NCI-H187 (cell line): Measurements from ENCODE around the gene PPP1R1C.

Source experiments
- DNase-seq, 2 experiments: peaks; one replicate each; lab custom pipeline; 2025; lab: John Stamatoyannopoulos, UW

The PPP1R1C gene

GRCh38 chr2:182113334-182113733, 127.7 kb downstream of the PPP1R1C start:
- DNase-seq, result no peak

GRCh38 chr2:182115258-182115657, 129.6 kb downstream of the PPP1R1C start:
- no peak for DNase-seq

GRCh38 chr2:182116774-182117173, 131.1 kb downstream of the PPP1R1C start:
- no peak for DNase-seq

- DNase-seq, result no peak
Observed at GRCh38 chr2:182117196-182117595, 131.5 kb downstream of the PPP1R1C start.

GRCh38 chr2:182128821-182129707, 143.4 kb downstream of the PPP1R1C start:
- no peak for DNase-seq

- DNase-seq, result no peak
Observed at GRCh38 chr2:182132605-182133004, 147.0 kb downstream of the PPP1R1C start.

GRCh38 chr2:182133195-182133891, 147.7 kb downstream of the PPP1R1C start:
- no peak for DNase-seq

GRCh38 chr2:182134201-182134600, 148.5 kb downstream of the PPP1R1C start:
- DNase-seq, result no peak

- no peak for DNase-seq
Observed at GRCh38 chr2:182142062-182142461, 156.4 kb downstream of the PPP1R1C start.

GRCh38 chr2:182144041-182144775, 158.6 kb downstream of the PPP1R1C start:
- no peak for DNase-seq

GRCh38 chr2:182144776-182145165, 159.1 kb downstream of the PPP1R1C start:
- DNase-seq, result no peak

GRCh38 chr2:182148344-182148743, 162.7 kb downstream of the PPP1R1C start:
- DNase-seq, result no peak

GRCh38 chr2:182163878-182164277, 178.2 kb downstream of the PPP1R1C start:
- DNase-seq, result no peak

- DNase-seq, result no peak
Observed at GRCh38 chr2:182164686-182165085, 179.0 kb downstream of the PPP1R1C start.

- no peak for DNase-seq
Observed at GRCh38 chr2:182165202-182165601, 179.5 kb downstream of the PPP1R1C start.

GRCh38 chr2:182166406-182166805, 180.8 kb downstream of the PPP1R1C start:
- DNase-seq, result no peak

GRCh38 chr2:182166841-182167240, 181.2 kb downstream of the PPP1R1C start:
- no peak for DNase-seq
